ENCODE results near the gene SLC66A1.
"Not testable (repeated sequence)": the region's sequence is repeated elsewhere in the genome, so short reads cannot be mapped to it uniquely, and the experiment has no call there.

The SLC66A1 gene

GRCh38 chr1:19294638-19295037 lies 17.5 kb upstream of the SLC66A1 start:
- no peak for TF ChIP-seq CTCF (IDR thresholded peaks at IDR 0.05; ENCODE audit: borderline replicate concordance, insufficient read depth, low read depth, low read length)
- H3K4me3 ChIP-seq (ENCODE audit: low read depth, low read length) = no peak overlapping the region

GRCh38 chr1:19300211-19300610 lies 11.9 kb upstream of the SLC66A1 start:
- no peak for TF ChIP-seq CTCF (IDR thresholded peaks at IDR 0.05; ENCODE audit: borderline replicate concordance, insufficient read depth, low read depth, low read length)
- no peak overlapping the region for H3K4me3 ChIP-seq (ENCODE audit: low read depth, low read length)

- not testable (repeated sequence) for H3K4me3 ChIP-seq (ENCODE audit: low read depth, low read length)
Observed at GRCh38 chr1:19304081-19304480, 8.0 kb upstream of the SLC66A1 start.

GRCh38 chr1:19305880-19306279 lies 6.2 kb upstream of the SLC66A1 start:
- TF ChIP-seq CTCF (IDR thresholded peaks at IDR 0.05; ENCODE audit: borderline replicate concordance, insufficient read depth, low read depth, low read length) = no peak
- no peak overlapping the region for H3K4me3 ChIP-seq (ENCODE audit: low read depth, low read length)

- no peak for TF ChIP-seq CTCF (IDR thresholded peaks at IDR 0.05; ENCODE audit: borderline replicate concordance, insufficient read depth, low read depth, low read length)
- H3K4me3 ChIP-seq (ENCODE audit: low read depth, low read length) = no peak overlapping the region
Observed at GRCh38 chr1:19306941-19307340, 5.2 kb upstream of the SLC66A1 start.

- TF ChIP-seq CTCF (IDR thresholded peaks at IDR 0.05; ENCODE audit: borderline replicate concordance, insufficient read depth, low read depth, low read length) = no peak
- no peak overlapping the region for H3K4me3 ChIP-seq (ENCODE audit: low read depth, low read length)
Observed at GRCh38 chr1:19307794-19308508, 4.2 kb upstream of the SLC66A1 start.

- no peak for TF ChIP-seq CTCF (IDR thresholded peaks at IDR 0.05; ENCODE audit: borderline replicate concordance, insufficient read depth, low read depth, low read length)
- H3K4me3 ChIP-seq (ENCODE audit: low read depth, low read length) = no peak overlapping the region
Observed at GRCh38 chr1:19308509-19308907, 3.6 kb upstream of the SLC66A1 start.

Measured in GM12875 (cell line).